Measurements from ENCODE around the gene RPS18. TPM values are rescaled to one million over a fixed set of nuclear protein-coding genes. Genes with fewer than 3 reads are reported as not detected.
A peak's percentile ranks its signal among the peaks of the same experiment; 100 is the strongest.

The RPS18 gene
- total RNA-seq, 1 donor from 2014 or later = 3,212 TPM

DNA sequence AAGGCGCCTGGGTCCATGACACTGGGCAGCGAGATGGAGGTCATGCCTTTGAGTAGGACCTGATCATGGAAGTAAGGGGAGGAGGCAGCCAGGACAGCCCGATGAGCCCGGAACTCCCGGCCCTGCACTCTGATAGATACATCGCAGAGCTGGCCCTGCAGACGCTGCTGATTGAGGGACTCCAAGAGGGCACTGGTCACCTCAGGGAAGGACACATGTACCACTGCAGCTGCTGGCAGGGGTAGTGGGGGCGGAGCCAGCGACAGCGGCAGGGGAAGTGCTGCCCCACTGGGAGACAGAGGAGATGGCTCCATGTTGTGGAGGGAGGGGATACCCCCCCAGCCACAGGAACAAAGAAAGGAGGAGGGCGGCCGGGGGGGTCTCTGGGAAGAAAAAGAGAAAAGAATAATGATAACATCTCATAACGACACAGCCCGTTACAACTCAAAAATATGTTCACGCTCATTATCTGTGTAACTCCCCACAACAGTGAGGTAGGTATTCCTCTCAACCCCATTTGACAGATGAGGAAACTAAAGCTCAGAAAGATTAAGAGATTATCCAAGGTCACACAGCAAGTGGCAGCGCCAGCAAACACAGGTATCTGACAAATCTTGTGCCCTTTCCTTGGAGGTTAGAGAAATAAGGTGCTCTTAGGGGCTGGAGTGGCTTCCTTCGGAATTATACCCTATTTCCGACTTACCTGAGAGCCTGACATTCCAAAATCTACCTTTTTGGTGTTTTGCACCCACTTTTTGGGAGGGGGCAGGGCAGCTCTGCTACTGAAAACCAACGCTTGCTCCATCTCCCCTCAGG, 44.9 kb downstream of the RPS18 start:
- DNase-seq = peak; percentile 67
- Mint-ChIP-seq H3K4me3 (peak overlapping the region; percentile 80), H3K27ac (peak overlapping the region; percentile 70), H3K27me3 (no peaks in the 10 kb centered on the region), H3K4me1 (peaks cover 56% of the 10 kb centered on the region), H3K9me3 (no peaks in the 10 kb centered on the region), H3K36me3 (ENCODE audit: low read depth) (peaks cover 58% of the 10 kb centered on the region)
- intact Hi-C loops (cut with micrococcal nuclease) = loop anchor here (1.0 to 10.0 kb wide), 3 partner anchors 101 to 1582 kb away; partner anchors contain the start of genes CLIC1 and CUTA

DNA sequence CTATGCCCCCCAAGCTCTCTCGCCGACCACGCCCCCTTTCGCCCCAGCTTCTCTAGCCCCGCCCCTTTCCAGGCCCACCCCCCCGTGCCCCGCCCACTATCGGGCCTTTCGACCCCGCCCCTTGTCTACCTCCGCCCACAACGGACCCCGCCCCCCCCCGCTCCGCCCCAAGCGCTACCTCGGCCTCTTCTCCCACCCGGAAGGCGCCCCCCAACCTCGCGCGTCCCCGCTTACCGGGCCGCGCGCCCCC, 45.5 kb downstream of the RPS18 start:
- Mint-ChIP-seq H3K4me1 (peaks cover 54% of the 10 kb centered on the region), H3K36me3 (ENCODE audit: low read depth) (peaks cover 56% of the 10 kb centered on the region), H3K9me3 (no peaks in the 10 kb centered on the region), H3K4me3 (peak overlapping the region; percentile 96), H3K27ac (peak overlapping the region; percentile 70), H3K27me3 (no peaks in the 10 kb centered on the region)
- intact Hi-C loops (cut with micrococcal nuclease) = loop anchor here (1.0 to 10.0 kb wide), 3 partner anchors 101 to 1583 kb away; partner anchors contain the start of genes CLIC1 and CUTA
- no peak for DNase-seq

GRCh38 chr6:33317669-33318425, 46.0 kb downstream of the RPS18 start, which contains the start of gene ZBTB22:
Gene ZBTB22, minus strand, starts transcription at chr6:33317744. Its CDS starts 828 bp downstream, at chr6:33316916.
- H3K27me3 Mint-ChIP-seq = no peaks in the 10 kb centered on the region
- H3K9me3 Mint-ChIP-seq = no peaks in the 10 kb centered on the region
- DNase-seq = peak; percentile 98
- intact Hi-C loops (cut with micrococcal nuclease) = loop anchor here (1.0 to 10.0 kb wide), 3 partner anchors 100 to 1583 kb away; partner anchors contain the start of genes CLIC1 and CUTA
- peak within 1 kb of the TSS; percentile 96 for H3K4me3 Mint-ChIP-seq
- H3K4me1 Mint-ChIP-seq = peaks cover 53% of the 10 kb centered on the region
- H3K27ac Mint-ChIP-seq = peak within 1 kb of the TSS; percentile 96
- peaks cover 56% of the 10 kb centered on the region for H3K36me3 Mint-ChIP-seq (ENCODE audit: low read depth)

- DNase-seq = no peak
- intact Hi-C loops (cut with micrococcal nuclease) = loop anchor here (10.0 kb wide), 2 partner anchors 256 to 1584 kb away; partner anchors contain the start of gene CLIC1
- Mint-ChIP-seq H3K4me1 (peaks cover 56% of the 10 kb centered on the region), H3K27ac (peak overlapping the region; percentile 96), H3K27me3 (no peaks in the 10 kb centered on the region), H3K4me3 (peak overlapping the region; percentile 96), H3K9me3 (no peaks in the 10 kb centered on the region), H3K36me3 (ENCODE audit: low read depth) (peaks cover 50% of the 10 kb centered on the region)
Observed at GRCh38 chr6:33318426-33319073, 46.7 kb downstream of the RPS18 start.

- DNase-seq = no peak
- peak overlapping the region; percentile 93 for H3K4me3 Mint-ChIP-seq
- intact Hi-C loops (cut with micrococcal nuclease) = loop anchor here (10.0 kb wide), 2 partner anchors 255 to 1585 kb away; partner anchors contain the start of gene CLIC1
- no peaks in the 10 kb centered on the region for H3K9me3 Mint-ChIP-seq
- no peak overlapping the region for H3K27ac Mint-ChIP-seq
- H3K4me1 Mint-ChIP-seq = peaks cover 59% of the 10 kb centered on the region
- peaks cover 44% of the 10 kb centered on the region for H3K36me3 Mint-ChIP-seq (ENCODE audit: low read depth)
- no peaks in the 10 kb centered on the region for H3K27me3 Mint-ChIP-seq
Observed at GRCh38 chr6:33319939-33320314, 48.1 kb downstream of the RPS18 start.

- peaks cover 44% of the 10 kb centered on the region for H3K36me3 Mint-ChIP-seq (ENCODE audit: low read depth)
- no peaks in the 10 kb centered on the region for H3K9me3 Mint-ChIP-seq
- intact Hi-C loops (cut with micrococcal nuclease) = no loop called here
- H3K4me1 Mint-ChIP-seq = peaks cover 59% of the 10 kb centered on the region
- peak overlapping the region; percentile 77 for H3K27ac Mint-ChIP-seq
- DNase-seq = no peak
- H3K27me3 Mint-ChIP-seq = no peaks in the 10 kb centered on the region
- H3K4me3 Mint-ChIP-seq = peak overlapping the region; percentile 93
Observed at GRCh38 chr6:33320315-33321181, 48.7 kb downstream of the RPS18 start.

GRCh38 chr6:33321227-33321626, 49.4 kb downstream of the RPS18 start:
- H3K27ac Mint-ChIP-seq = peak overlapping the region; percentile 77
- DNase-seq = no peak
- intact Hi-C loops (cut with micrococcal nuclease) = no loop called here
- no peaks in the 10 kb centered on the region for H3K27me3 Mint-ChIP-seq
- peak overlapping the region; percentile 93 for H3K4me3 Mint-ChIP-seq
- peaks cover 44% of the 10 kb centered on the region for H3K36me3 Mint-ChIP-seq (ENCODE audit: low read depth)
- H3K9me3 Mint-ChIP-seq = no peaks in the 10 kb centered on the region
- peaks cover 56% of the 10 kb centered on the region for H3K4me1 Mint-ChIP-seq

DNA sequence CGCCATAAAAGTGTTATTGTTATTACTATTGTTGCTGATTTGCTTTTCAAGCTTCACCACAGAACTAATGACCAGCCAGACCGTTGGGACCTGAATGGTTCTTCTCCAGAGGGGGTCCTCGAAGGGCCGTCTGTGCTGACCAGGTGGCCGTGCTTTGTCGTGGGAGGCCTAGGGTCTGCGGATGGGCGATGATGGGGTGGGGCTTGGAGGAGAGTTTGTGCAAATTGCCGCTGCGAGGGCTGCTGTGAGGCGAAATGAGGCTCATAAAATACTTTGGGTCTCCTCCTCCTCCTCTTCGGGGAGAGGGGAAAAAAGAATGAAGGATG, 51.7 kb downstream of the RPS18 start:
- Mint-ChIP-seq H3K9me3 (no peaks in the 10 kb centered on the region), H3K4me1 (peaks cover 39% of the 10 kb centered on the region), H3K4me3 (peak overlapping the region; percentile 93), H3K27me3 (no peaks in the 10 kb centered on the region), H3K27ac (peak overlapping the region; percentile 94), H3K36me3 (ENCODE audit: low read depth) (peaks cover 37% of the 10 kb centered on the region)
- DNase-seq = no peak
- intact Hi-C loops (cut with micrococcal nuclease) = loop anchor here (1.0 kb wide), 6 partner anchors 9 to 68 kb away; partner anchors contain the start of genes KIFC1, PFDN6, TAPBP and VPS52

DNA sequence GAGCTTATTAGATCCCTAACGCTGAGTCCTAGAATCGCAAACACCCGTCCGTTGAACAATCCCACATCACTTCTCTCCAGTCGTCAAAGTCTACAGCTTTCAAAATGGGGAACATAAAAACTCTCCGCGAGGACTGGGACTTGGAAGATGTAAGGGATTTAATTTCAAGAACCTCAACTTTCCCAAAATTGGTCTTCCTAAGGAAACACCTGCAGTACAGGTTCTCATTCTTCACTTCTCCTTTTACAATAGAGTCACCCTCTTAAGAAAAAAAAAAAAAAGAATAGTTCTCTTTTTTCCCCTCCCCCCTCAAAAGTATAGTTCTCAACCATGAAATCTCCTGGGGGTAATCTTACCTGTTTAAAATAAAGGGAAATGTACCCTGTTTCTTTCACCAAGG, 52.2 kb downstream of the RPS18 start:
- peak overlapping the region; percentile 93 for H3K4me3 Mint-ChIP-seq
- intact Hi-C loops (cut with micrococcal nuclease) = no loop called here

More for the DNA sequence above, 52.2 kb downstream of the RPS18 start:
- Mint-ChIP-seq H3K27me3 (no peaks in the 10 kb centered on the region), H3K9me3 (no peaks in the 10 kb centered on the region), H3K27ac (peak overlapping the region; percentile 94), H3K36me3 (ENCODE audit: low read depth) (peaks cover 32% of the 10 kb centered on the region), H3K4me1 (peaks cover 34% of the 10 kb centered on the region)
- DNase-seq = no peak

Other genes with a start within 250 kb of the RPS18 start
- gene HLA-DPA1, start 198.4 kb upstream of the RPS18 start, total RNA-seq = 38.5 and 42.6 TPM in 2 replicates
- gene HLA-DPB1, start 196.1 kb upstream of the RPS18 start, total RNA-seq = 4.7 and 6.2 TPM in 2 replicates
- 0.47 and 0.56 TPM in 2 replicates for gene COL11A2, start 79.6 kb upstream of the RPS18 start, total RNA-seq
- 46.6 and 48.0 TPM in 2 replicates for gene RXRB, start 71.4 kb upstream of the RPS18 start, total RNA-seq
- 61.7 and 63.9 TPM in 2 replicates for gene SLC39A7, start 71.2 kb upstream of the RPS18 start, total RNA-seq
- 18.2 and 18.3 TPM in 2 replicates for gene HSD17B8, start 67.4 kb upstream of the RPS18 start, total RNA-seq
- 44.4 and 47.6 TPM in 2 replicates for gene RING1, start 63.6 kb upstream of the RPS18 start, total RNA-seq
- 59.9 and 64.9 TPM in 2 replicates for gene VPS52, start 199 bp upstream of the RPS18 start, total RNA-seq
- 4.1 and 4.6 TPM in 2 replicates for gene B3GALT4, start 5.0 kb downstream of the RPS18 start, total RNA-seq
- gene WDR46, start 17.2 kb downstream of the RPS18 start, total RNA-seq = 106 and 120 TPM in 2 replicates
- 114 and 132 TPM in 2 replicates for gene PFDN6, start 17.5 kb downstream of the RPS18 start, total RNA-seq
- gene RGL2, start 26.9 kb downstream of the RPS18 start, total RNA-seq = 27.3 and 28.4 TPM in 2 replicates
- 271 and 278 TPM in 2 replicates for gene TAPBP, start 42.0 kb downstream of the RPS18 start, total RNA-seq
- gene ZBTB22, start 45.7 kb downstream of the RPS18 start, total RNA-seq = 11.3 and 14.3 TPM in 2 replicates
- gene DAXX, start 50.9 kb downstream of the RPS18 start, total RNA-seq = 64.9 and 71.3 TPM in 2 replicates
- gene KIFC1, start 119.7 kb downstream of the RPS18 start, total RNA-seq = 64.9 and 66.5 TPM in 2 replicates
- 29.5 and 33.6 TPM in 2 replicates for gene PHF1, start 138.9 kb downstream of the RPS18 start, total RNA-seq
- gene CUTA, start 146.0 kb downstream of the RPS18 start, total RNA-seq = 120 and 124 TPM in 2 replicates
- 41.5 and 44.6 TPM in 2 replicates for gene SYNGAP1, start 148.0 kb downstream of the RPS18 start, total RNA-seq
- gene ZBTB9, start 182.5 kb downstream of the RPS18 start, total RNA-seq = 14.2 and 14.5 TPM in 2 replicates

Measured in activated CD4-positive, alpha-beta T cell treated with anti-CD3 and anti-CD28 coated beads, Interleukin-2, amount 10 ng/mL, durations not matched to agents 24 days and 14 days (primary cell).